ENCODE measurements around the gene INSM1. TPM values are rescaled to one million over a fixed set of nuclear protein-coding genes. Genes with fewer than 3 reads are reported as not detected.
"Not testable (repeated sequence)": the region's sequence is repeated elsewhere in the genome, so short reads cannot be mapped to it uniquely, and the experiment has no call there.

The INSM1 gene
- total RNA-seq, 1 donor from 2014 or later: not detected

DNA sequence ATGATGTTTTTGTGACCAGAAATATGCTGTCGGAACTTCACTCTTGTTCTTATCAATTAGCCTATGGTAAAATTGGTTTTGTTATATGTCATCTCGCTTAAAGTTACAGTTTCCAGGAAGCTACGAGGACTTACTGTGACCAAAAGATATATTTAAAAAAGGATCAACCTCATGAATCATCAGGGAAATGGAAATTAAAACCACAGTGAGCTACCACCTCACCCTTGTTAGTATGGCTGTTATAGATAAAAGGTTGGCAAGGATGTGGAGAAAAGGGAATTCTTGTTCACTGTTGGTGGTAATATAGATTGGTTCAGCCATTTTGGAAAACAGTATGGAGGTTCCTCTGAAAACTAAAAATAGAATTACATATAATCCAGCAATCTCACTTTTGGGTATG is 14.3 kb upstream of the INSM1 start:
- Histone ChIP-seq H3K27me3 (ENCODE audit: control insufficient read depth, insufficient read depth, low read length) (no peaks in the 10 kb centered on the region), H3K36me3 (ENCODE audit: control insufficient read depth, insufficient read depth, low read length) (no peaks in the 10 kb centered on the region), H3K4me3 (ENCODE audit: low read depth, low read length) (no peak overlapping the region)
- DNase-seq (ENCODE audit: low read depth): no peak
- TF ChIP-seq, protein P1, sequence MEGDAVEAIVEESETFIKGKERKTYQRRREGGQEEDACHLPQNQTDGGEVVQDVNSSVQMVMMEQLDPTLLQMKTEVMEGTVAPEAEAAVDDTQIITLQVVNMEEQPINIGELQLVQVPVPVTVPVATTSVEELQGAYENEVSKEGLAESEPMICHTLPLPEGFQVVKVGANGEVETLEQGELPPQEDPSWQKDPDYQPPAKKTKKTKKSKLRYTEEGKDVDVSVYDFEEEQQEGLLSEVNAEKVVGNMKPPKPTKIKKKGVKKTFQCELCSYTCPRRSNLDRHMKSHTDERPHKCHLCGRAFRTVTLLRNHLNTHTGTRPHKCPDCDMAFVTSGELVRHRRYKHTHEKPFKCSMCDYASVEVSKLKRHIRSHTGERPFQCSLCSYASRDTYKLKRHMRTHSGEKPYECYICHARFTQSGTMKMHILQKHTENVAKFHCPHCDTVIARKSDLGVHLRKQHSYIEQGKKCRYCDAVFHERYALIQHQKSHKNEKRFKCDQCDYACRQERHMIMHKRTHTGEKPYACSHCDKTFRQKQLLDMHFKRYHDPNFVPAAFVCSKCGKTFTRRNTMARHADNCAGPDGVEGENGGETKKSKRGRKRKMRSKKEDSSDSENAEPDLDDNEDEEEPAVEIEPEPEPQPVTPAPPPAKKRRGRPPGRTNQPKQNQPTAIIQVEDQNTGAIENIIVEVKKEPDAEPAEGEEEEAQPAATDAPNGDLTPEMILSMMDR (IDR thresholded peaks at IDR 0.05; ENCODE audit: insufficient read depth, low read length, poor library complexity, severe bottlenecking): no peak

DNA sequence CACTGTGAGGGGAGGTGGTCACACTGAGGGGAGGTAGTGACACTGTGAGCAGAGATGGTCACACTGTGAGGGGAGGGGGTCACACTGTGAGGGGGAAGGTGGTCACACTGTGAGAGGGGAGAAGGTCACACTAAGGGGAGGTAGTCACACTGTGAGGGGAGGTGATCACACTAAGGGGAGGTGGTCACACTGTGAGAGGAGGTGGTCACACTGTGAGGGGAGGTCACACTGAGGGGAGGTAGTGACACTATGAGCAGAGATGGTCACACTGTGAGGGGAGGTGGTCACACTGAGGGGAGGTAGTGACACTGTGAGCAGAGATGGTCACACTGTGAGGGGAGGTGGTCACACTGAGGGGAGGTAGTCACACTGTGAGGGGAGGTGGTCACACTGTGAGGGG is 12.4 kb upstream of the INSM1 start:
- not testable (repeated sequence) for H3K36me3 ChIP-seq (ENCODE audit: control insufficient read depth, insufficient read depth, low read length); H3K4me3 ChIP-seq (ENCODE audit: low read depth, low read length); DNase-seq (ENCODE audit: low read depth); H3K27me3 ChIP-seq (ENCODE audit: control insufficient read depth, insufficient read depth, low read length)

DNA sequence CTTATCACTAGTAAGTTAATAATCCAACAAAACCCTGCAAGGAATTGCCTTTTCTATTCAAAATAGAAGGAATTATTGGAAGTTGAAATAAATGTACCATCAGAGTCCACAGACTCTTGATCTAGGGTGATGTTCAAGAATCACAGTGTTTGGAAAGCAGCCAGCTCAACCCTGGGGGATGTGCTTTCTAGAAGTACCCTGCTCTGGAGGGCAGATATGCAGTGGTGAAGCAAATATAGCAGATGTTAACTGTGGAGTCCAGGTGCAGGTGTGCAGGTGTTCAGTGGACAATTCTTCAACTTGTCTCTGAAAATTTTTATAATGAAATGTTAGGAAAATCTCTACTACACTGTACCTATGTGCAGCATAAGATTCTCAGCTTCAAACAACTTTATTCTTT is 9.1 kb upstream of the INSM1 start:
- DNase-seq (ENCODE audit: low read depth): no peak
- H3K27me3 ChIP-seq (ENCODE audit: control insufficient read depth, insufficient read depth, low read length): peaks cover 29% of the 10 kb centered on the region
- TF ChIP-seq, protein P1 (IDR thresholded peaks at IDR 0.05; ENCODE audit: insufficient read depth, low read length, poor library complexity, severe bottlenecking): no peak
- no peaks in the 10 kb centered on the region for H3K36me3 ChIP-seq (ENCODE audit: control insufficient read depth, insufficient read depth, low read length)
- no peak overlapping the region for H3K4me3 ChIP-seq (ENCODE audit: low read depth, low read length)

DNA sequence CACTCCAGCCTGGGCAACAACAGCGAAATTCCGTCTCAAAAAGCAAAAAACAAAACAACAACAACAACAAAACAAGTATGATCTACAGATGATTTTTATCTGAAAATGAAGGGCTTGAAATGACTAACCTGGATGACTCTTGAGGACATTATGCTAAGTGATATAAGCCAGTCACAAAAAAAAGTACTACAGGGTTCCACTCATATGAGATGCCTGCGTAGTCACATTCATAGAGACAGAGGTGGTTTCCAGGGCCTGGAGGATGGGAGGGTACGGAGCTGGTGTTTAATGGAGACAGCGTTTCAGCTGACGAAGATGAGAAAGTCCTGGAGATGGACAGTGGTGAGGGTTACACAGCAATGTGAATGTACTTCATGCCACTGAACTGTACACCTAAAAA is 8.3 kb upstream of the INSM1 start:
- peaks cover 37% of the 10 kb centered on the region for H3K27me3 ChIP-seq (ENCODE audit: control insufficient read depth, insufficient read depth, low read length)

DNA sequence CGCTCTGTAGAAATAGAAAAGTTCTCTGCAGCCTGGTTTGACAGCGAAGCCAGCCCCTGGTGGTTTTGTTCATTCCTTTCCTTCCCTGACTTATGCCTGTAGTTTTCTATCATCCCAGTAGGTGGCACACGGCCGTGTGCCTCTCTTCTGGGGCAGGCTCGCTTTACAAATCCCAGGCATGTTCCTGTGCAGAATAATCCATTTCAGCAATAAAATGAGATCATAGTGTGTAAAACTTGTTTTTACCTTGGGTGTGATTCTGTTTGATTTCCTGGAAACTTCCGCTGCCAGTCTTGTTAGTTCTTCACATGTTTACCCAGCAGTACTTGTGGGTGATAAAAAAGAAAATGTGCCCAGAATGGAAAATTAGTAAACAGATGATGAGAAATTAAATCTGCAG is 7.4 kb upstream of the INSM1 start:
- TF ChIP-seq, protein P1 (IDR thresholded peaks at IDR 0.05; ENCODE audit: insufficient read depth, low read length, poor library complexity, severe bottlenecking): peak; percentile 89
- no peaks in the 10 kb centered on the region for H3K36me3 ChIP-seq (ENCODE audit: control insufficient read depth, insufficient read depth, low read length)
- peak; percentile 7 for DNase-seq (ENCODE audit: low read depth)
- no peak overlapping the region for H3K4me3 ChIP-seq (ENCODE audit: low read depth, low read length)
- peaks cover 45% of the 10 kb centered on the region for H3K27me3 ChIP-seq (ENCODE audit: control insufficient read depth, insufficient read depth, low read length)

More for the DNA sequence above, 8.3 kb upstream of the INSM1 start:
- DNase-seq (ENCODE audit: low read depth): no peak
- no peaks in the 10 kb centered on the region for H3K36me3 ChIP-seq (ENCODE audit: control insufficient read depth, insufficient read depth, low read length)
- TF ChIP-seq, protein P1 (IDR thresholded peaks at IDR 0.05; ENCODE audit: insufficient read depth, low read length, poor library complexity, severe bottlenecking): no peak
- no peak overlapping the region for H3K4me3 ChIP-seq (ENCODE audit: low read depth, low read length)

DNA sequence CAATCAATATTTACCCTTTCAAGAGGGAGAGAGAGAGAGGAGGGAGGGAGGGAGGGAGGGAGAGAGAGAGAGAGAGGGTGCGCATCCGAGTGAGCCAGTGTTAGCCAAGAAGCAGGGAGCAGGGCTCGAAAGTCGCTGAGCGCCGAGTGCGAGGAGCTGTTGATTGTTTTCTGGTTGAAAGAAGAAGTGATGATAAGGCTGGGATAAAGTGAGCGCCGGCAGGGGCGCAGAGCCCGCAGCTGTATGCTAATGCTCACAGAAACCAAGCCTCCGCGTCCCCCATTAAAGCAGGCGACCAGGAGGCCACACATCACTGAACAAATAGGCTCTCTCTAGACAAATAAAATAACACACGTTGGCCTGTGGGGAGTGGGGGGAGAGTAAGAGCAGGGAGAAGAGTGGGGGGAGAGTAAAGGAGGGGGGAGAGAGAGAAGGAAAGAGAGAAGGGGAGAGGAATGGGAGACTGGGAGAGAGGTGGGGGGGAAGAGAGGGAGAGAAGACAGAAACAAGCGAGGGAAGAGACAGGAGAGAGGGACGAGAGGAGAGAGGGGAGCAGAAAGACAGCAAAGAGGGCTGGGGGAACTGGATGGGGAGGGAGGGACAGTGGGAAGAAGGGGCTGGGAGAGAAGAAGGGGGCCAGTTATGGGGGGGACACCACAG is 5.0 kb upstream of the INSM1 start:
- no peak overlapping the region for H3K4me3 ChIP-seq (ENCODE audit: low read depth, low read length)
- DNase-seq (ENCODE audit: low read depth): no peak
- TF ChIP-seq, protein P1 (IDR thresholded peaks at IDR 0.05; ENCODE audit: insufficient read depth, low read length, poor library complexity, severe bottlenecking): no peak
- H3K27me3 ChIP-seq (ENCODE audit: control insufficient read depth, insufficient read depth, low read length): peaks cover 66% of the 10 kb centered on the region
- no peaks in the 10 kb centered on the region for H3K36me3 ChIP-seq (ENCODE audit: control insufficient read depth, insufficient read depth, low read length)

All from kidney epithelial cell (primary cell).